ENCODE measurements around the gene C6orf58.

GRCh38 chr6:127570739-127571389 is 6.1 kb upstream of the C6orf58 start:
- no peak for TF ChIP-seq EZH2 (IDR thresholded peaks at IDR 0.05; ENCODE audit: borderline replicate concordance, insufficient read depth, low read length, poor library complexity, severe bottlenecking)
- no peak for TF ChIP-seq CTCF (IDR thresholded peaks at IDR 0.05; ENCODE audit: poor library complexity, severe bottlenecking)
- TF ChIP-seq MXI1 (conservative IDR thresholded peaks at IDR 0.05; ENCODE audit: poor library complexity, severe bottlenecking), result no peak
- TF ChIP-seq TAF1 (IDR thresholded peaks at IDR 0.05; ENCODE audit: low read depth), result no peak
- TF ChIP-seq REST (IDR thresholded peaks at IDR 0.05; ENCODE audit: borderline replicate concordance), result no peak
- no peak for TF ChIP-seq POLR2AphosphoS5 (IDR thresholded peaks at IDR 0.05)
- TF ChIP-seq EP300 (conservative IDR thresholded peaks at IDR 0.05; ENCODE audit: poor library complexity, severe bottlenecking), result no peak
- no peak for TF ChIP-seq RAD21 (conservative IDR thresholded peaks at IDR 0.05)
- TF ChIP-seq SMC3 (conservative IDR thresholded peaks at IDR 0.05; ENCODE audit: poor library complexity), result no peak
